B cell (primary cell): ENCODE measurements around the gene CAMTA1. TPM values are rescaled to one million over a fixed set of nuclear protein-coding genes. Genes with fewer than 3 reads are reported as not detected.

Experiments
- ATAC-seq: fragments of 200-7000 bp; cut with Tn5 transposase; one replicate; pipeline ENCODE4 v1.10.0; 2021; ENCODE audit warnings: low read depth, mild to moderate bottlenecking, moderate number of reproducible peaks, moderate library complexity
- CTCF ChIA-PET: fragments of 350-600 bp; sonication (Branson Sonifier 250); formaldehyde crosslinking; loops from one replicate; lab custom pipeline; 2021; ENCODE audit warnings: antibody characterized with exemption, inconsistent platforms; lab: Charles Lee
- POLR2A ChIA-PET: fragments of 350-600 bp; sonication (Branson Sonifier 250); formaldehyde crosslinking; loops from one replicate; lab custom pipeline; 2021; ENCODE audit warnings: antibody characterized with exemption; lab: Charles Lee
- DNase-seq: peaks from one replicate; pipeline ENCODE4 v3.0.0; 2013
- H2AFZ ChIP-seq: 2 replicates; pipeline ENCODE4 v1.6.1; 2012; ENCODE audit warnings: mild to moderate bottlenecking, low read depth, low read length; ENCODE audit not compliant: insufficient read depth, poor library complexity, severe bottlenecking
- H3K27ac ChIP-seq, 2 donors: 1 replicate in 1 of 2; 2 replicates in 1 of 2; pipeline ENCODE4 v1.5.1; 2012 to 2013; ENCODE audit warnings: low read length in 2 of 2, mild to moderate bottlenecking in 2 of 2, moderate library complexity in 1 of 2
- H3K27me3 ChIP-seq, 4 experiments: fragments of 200-600 bp in 1 of 4; sonication (generic) in 1 of 4; replicated peaks in 1 of 4; 1 replicate in 2 of 4; 2 replicates in 2 of 4; pipeline versions ENCODE4 v1.6.1 to v1.7.0; 2013 to 2016; ENCODE audit warnings: low read length in 3 of 4, mild to moderate bottlenecking in 2 of 4, mixed read lengths in 1 of 4, moderate library complexity in 1 of 4; ENCODE audit not compliant: insufficient read depth in 4 of 4, control insufficient read depth in 3 of 4; ENCODE audit errors: control extremely low read depth in 1 of 4
- H3K36me3 ChIP-seq, 2 experiments: replicated peaks in 1 of 2; 1 replicate in 1 of 2; 2 replicates in 1 of 2; pipeline versions ENCODE4 v1.6.1 to v1.7.1; 2013; ENCODE audit warnings: low read length in 1 of 2; ENCODE audit not compliant: insufficient read depth in 2 of 2, control insufficient read depth in 1 of 2; ENCODE audit errors: control extremely low read depth in 1 of 2, extremely low read depth in 1 of 2
- H3K4me1 ChIP-seq, 2 donors: fragments of 200-600 bp in 1 of 2; sonication (generic) in 1 of 2; 1 replicate in 1 of 2; 2 replicates in 1 of 2; pipeline versions ENCODE4 v1.5.1 to v1.6.1; 2013 to 2017; ENCODE audit warnings: low read length in 2 of 2; ENCODE audit not compliant: control insufficient read depth in 2 of 2, insufficient read depth in 2 of 2
- H3K4me2 ChIP-seq: replicated peaks from 2 replicates; pipeline ENCODE3; 2012; ENCODE audit warnings: mild to moderate bottlenecking, low read depth, low read length; ENCODE audit not compliant: poor library complexity, severe bottlenecking
- H3K4me3 ChIP-seq, 5 experiments: fragments of 200-600 bp in 1 of 5; sonication (generic) in 1 of 5; 1 replicate in 3 of 5; 2 replicates in 2 of 5; pipeline versions ENCODE4 v1.5.1 to v1.7.0; 2011 to 2016; ENCODE audit warnings: low read length in 4 of 5, mild to moderate bottlenecking in 4 of 5, low read depth in 2 of 5, control low read depth in 1 of 5, moderate library complexity in 1 of 5; ENCODE audit not compliant: insufficient read depth in 1 of 5; ENCODE audit errors: control extremely low read depth in 1 of 5, extremely low read depth in 1 of 5
- H3K79me2 ChIP-seq: fragments of 200-600 bp; sonication (generic); one replicate; pipeline ENCODE4 v1.6.0; 2016; ENCODE audit warnings: low read length; ENCODE audit not compliant: control insufficient read depth, insufficient read depth
- H3K9ac ChIP-seq: fragments of 200-600 bp; sonication (generic); 2 replicates; pipeline ENCODE4 v1.6.1; 2017; ENCODE audit warnings: mild to moderate bottlenecking, low read length, moderate library complexity
- H3K9me3 ChIP-seq, 3 donors: one replicate each; pipeline versions ENCODE4 v1.6.1 to v1.7.1; 2013; ENCODE audit warnings: low read length in 2 of 3; ENCODE audit not compliant: control insufficient read depth in 2 of 3, insufficient read depth in 1 of 3; ENCODE audit errors: control extremely low read depth in 1 of 3
- H4K20me1 ChIP-seq: 2 replicates; pipeline ENCODE4 v1.6.0; 2012; ENCODE audit warnings: mild to moderate bottlenecking, low read length; ENCODE audit not compliant: insufficient read depth, control insufficient read depth, poor library complexity, severe bottlenecking
- H3K27ac Mint-ChIP-seq: one replicate; pipeline ENCODE4 v1.8.0; 2021; ENCODE audit warnings: mixed read lengths
- H3K27me3 Mint-ChIP-seq: one replicate; pipeline ENCODE4 v1.8.0; 2021; ENCODE audit warnings: mixed read lengths
- H3K4me1 Mint-ChIP-seq: one replicate; pipeline ENCODE4 v1.8.0; 2021; ENCODE audit warnings: mixed read lengths
- H3K4me3 Mint-ChIP-seq: one replicate; pipeline ENCODE4 v1.8.0; 2021; ENCODE audit warnings: mixed read lengths
- H3K9me3 Mint-ChIP-seq: one replicate; pipeline ENCODE4 v1.8.0; 2022; ENCODE audit warnings: mixed read lengths; ENCODE audit not compliant: insufficient read depth
- EZH2 ChIP-seq: IDR thresholded peaks from 2 replicates; pipeline ENCODE4 v1.6.1; 2012; ENCODE audit warnings: borderline replicate concordance, low read depth, mild to moderate bottlenecking, moderate library complexity, low read length; ENCODE audit not compliant: insufficient read depth, poor library complexity, severe bottlenecking
- WGBS: methylation state at CpG from one replicate; pipeline ENCODE4 v1.1.5; 2013; ENCODE audit warnings: missing lambda C conversion rate; ENCODE audit not compliant: insufficient coverage; 5-methylcytosine and 5-hydroxymethylcytosine counted together
- intact Hi-C: fragments of 100-400 bp; cut with micrococcal nuclease; formaldehyde crosslinking; loops from one replicate; pipeline ENCODE4 v1.10.0; 2022
- polyA plus RNA-seq: library from polyadenylated mRNA; depleted of rRNA; stranded (reverse); fragments of >200 nt; gene quantifications from 2 replicates; pipeline ENCODE4 v1.2.3, GENCODE V29; 2012
- total RNA-seq, 2 donors: library from RNA; stranded (reverse); fragments of 120-200 nt in 1 of 2; gene quantifications; 1 replicate in 1 of 2; 2 replicates in 1 of 2; pipeline versions ENCODE4 v1.2.3 to v1.2.4, GENCODE V29; 2013 to 2022
- TF ChIP-seq, protein P1 (sequence below): fragments of 200-600 bp; IDR thresholded peaks from one replicate; pipeline ENCODE4 v1.8.0; 2022; ENCODE audit warnings: antibody characterized with exemption, mild to moderate bottlenecking

Gene CAMTA1
- total and polyA plus RNA-seq, 2 donors (not counting 1 experiment from before 2014, with no cell fraction given) = 42.2 to 45.7 TPM

DNA sequence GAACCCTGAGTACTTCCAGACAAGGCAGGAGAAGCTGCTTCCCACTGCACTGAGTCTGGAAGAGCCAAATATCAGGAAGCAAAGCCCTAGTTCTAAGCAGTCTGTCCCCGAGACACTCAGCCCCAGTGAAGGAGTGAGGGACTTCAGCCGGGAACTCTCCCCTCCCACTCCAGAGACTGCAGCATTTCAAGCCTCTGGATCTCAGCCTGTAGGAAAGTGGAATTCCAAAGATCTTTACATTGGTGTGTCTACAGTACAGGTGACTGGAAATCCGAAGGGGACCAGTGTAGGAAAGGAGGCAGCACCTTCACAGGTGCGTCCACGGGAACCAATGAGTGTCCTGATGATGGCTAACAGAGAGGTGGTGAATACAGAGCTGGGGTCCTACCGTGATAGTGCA, 952.8 kb downstream of the CAMTA1 start:
- no peaks in the 10 kb centered on the region for H3K27me3 Mint-ChIP-seq
- H3K4me2 ChIP-seq = no peak overlapping the region
- ChIA-PET CTCF (interaction anchor here (0.9 to 3.4 kb wide), 3 partner anchors 14 to 73 kb away, joined by 3 to 14 read pairs (median 10); no protein-coding TSS in a partner anchor), POLR2A (no interaction called here)
- H3K9me3 ChIP-seq = peaks cover 0 to 3% (median 0%) of the 10 kb centered on the region in 3 donors
- H3K4me3 ChIP-seq = no peak overlapping the region
- intact Hi-C loops = no loop called here
- no peaks in the 10 kb centered on the region for H3K27me3 ChIP-seq
- no peak overlapping the region for H3K9ac ChIP-seq
- peaks cover 0 to 9% of the 10 kb centered on the region in 2 experiments for H3K36me3 ChIP-seq
- 96% methylated on average over 4 of the region's 6 CpGs for WGBS
- H3K27ac Mint-ChIP-seq = no peak overlapping the region
- no peak overlapping the region for H3K4me3 Mint-ChIP-seq
- ATAC-seq (no peak), DNase-seq (no peak)
- H3K27ac ChIP-seq = no peak overlapping the region
- no peak overlapping the region for H2AFZ ChIP-seq
- no peaks in the 10 kb centered on the region for H3K79me2 ChIP-seq
- H3K4me1 ChIP-seq = peaks cover 0 to 3% of the 10 kb centered on the region in 2 donors
- H3K4me1 Mint-ChIP-seq = no peaks in the 10 kb centered on the region
- TF ChIP-seq, protein P1, sequence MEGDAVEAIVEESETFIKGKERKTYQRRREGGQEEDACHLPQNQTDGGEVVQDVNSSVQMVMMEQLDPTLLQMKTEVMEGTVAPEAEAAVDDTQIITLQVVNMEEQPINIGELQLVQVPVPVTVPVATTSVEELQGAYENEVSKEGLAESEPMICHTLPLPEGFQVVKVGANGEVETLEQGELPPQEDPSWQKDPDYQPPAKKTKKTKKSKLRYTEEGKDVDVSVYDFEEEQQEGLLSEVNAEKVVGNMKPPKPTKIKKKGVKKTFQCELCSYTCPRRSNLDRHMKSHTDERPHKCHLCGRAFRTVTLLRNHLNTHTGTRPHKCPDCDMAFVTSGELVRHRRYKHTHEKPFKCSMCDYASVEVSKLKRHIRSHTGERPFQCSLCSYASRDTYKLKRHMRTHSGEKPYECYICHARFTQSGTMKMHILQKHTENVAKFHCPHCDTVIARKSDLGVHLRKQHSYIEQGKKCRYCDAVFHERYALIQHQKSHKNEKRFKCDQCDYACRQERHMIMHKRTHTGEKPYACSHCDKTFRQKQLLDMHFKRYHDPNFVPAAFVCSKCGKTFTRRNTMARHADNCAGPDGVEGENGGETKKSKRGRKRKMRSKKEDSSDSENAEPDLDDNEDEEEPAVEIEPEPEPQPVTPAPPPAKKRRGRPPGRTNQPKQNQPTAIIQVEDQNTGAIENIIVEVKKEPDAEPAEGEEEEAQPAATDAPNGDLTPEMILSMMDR = no peak
- no peak for TF ChIP-seq EZH2
- H3K9me3 Mint-ChIP-seq = no peaks in the 10 kb centered on the region
- no peaks in the 10 kb centered on the region for H4K20me1 ChIP-seq

DNA sequence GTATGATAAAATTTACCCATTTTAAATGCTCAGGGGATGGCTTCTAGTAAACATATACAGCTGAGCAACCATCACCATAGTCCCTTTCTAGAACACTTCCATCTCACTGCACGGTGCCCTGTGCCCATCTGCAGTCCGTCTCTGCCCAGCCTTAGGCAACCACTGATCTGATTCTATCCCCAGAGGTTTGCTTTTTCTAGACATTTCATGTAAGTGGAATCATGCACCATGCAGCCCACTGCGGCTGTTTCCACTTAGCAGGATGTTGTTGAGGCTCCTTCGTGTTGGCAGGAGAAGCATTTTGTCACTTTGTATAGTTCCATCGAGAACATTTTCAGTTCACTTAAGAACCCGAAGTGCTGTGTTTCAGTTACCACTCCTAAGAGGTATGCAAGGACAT, 958.1 kb downstream of the CAMTA1 start:
- WGBS = 84% methylated on average over 6 of the region's 6 CpGs
- H4K20me1 ChIP-seq = no peaks in the 10 kb centered on the region
- DNase-seq (no peak), ATAC-seq (no peak)
- H3K4me1 Mint-ChIP-seq = no peaks in the 10 kb centered on the region
- H3K36me3 ChIP-seq = peaks cover 0 to 7% of the 10 kb centered on the region in 2 experiments
- H3K27me3 Mint-ChIP-seq = no peaks in the 10 kb centered on the region
- H3K27ac ChIP-seq = no peak overlapping the region
- H3K4me3 Mint-ChIP-seq = no peak overlapping the region
- H3K4me2 ChIP-seq = no peak overlapping the region
- H3K9me3 ChIP-seq = peaks cover 0 to 3% (median 0%) of the 10 kb centered on the region in 3 donors
- ChIA-PET CTCF (interaction anchor here (2.2 to 2.4 kb wide), 2 partner anchors 10 to 75 kb away, joined by 9 to 11 read pairs; no protein-coding TSS in a partner anchor), POLR2A (no interaction called here)
- no peaks in the 10 kb centered on the region for H3K79me2 ChIP-seq
- H3K9me3 Mint-ChIP-seq = no peaks in the 10 kb centered on the region
- TF ChIP-seq, protein P1 = no peak
- no peak for TF ChIP-seq EZH2
- no peak overlapping the region for H3K4me3 ChIP-seq
- no peak overlapping the region for H3K9ac ChIP-seq
- no peak overlapping the region for H2AFZ ChIP-seq
- H3K4me1 ChIP-seq = peaks cover 0 to 3% of the 10 kb centered on the region in 2 donors
- H3K27me3 ChIP-seq = no peaks in the 10 kb centered on the region
- intact Hi-C loops = no loop called here
- H3K27ac Mint-ChIP-seq = no peak overlapping the region
